NCI-H1105 treated with DMSO at 0.1 percent for 48 hours (cell line): Measurements from ENCODE around the gene GFRA3.
"Not testable (repeated sequence)": the region's sequence is repeated elsewhere in the genome, so short reads cannot be mapped to it uniquely, and the experiment has no call there.

Source experiments
- DNase-seq: peaks from one replicate; lab custom pipeline; 2025; lab: John Stamatoyannopoulos, UW

Gene GFRA3, protein sequence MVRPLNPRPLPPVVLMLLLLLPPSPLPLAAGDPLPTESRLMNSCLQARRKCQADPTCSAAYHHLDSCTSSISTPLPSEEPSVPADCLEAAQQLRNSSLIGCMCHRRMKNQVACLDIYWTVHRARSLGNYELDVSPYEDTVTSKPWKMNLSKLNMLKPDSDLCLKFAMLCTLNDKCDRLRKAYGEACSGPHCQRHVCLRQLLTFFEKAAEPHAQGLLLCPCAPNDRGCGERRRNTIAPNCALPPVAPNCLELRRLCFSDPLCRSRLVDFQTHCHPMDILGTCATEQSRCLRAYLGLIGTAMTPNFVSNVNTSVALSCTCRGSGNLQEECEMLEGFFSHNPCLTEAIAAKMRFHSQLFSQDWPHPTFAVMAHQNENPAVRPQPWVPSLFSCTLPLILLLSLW

DNA sequence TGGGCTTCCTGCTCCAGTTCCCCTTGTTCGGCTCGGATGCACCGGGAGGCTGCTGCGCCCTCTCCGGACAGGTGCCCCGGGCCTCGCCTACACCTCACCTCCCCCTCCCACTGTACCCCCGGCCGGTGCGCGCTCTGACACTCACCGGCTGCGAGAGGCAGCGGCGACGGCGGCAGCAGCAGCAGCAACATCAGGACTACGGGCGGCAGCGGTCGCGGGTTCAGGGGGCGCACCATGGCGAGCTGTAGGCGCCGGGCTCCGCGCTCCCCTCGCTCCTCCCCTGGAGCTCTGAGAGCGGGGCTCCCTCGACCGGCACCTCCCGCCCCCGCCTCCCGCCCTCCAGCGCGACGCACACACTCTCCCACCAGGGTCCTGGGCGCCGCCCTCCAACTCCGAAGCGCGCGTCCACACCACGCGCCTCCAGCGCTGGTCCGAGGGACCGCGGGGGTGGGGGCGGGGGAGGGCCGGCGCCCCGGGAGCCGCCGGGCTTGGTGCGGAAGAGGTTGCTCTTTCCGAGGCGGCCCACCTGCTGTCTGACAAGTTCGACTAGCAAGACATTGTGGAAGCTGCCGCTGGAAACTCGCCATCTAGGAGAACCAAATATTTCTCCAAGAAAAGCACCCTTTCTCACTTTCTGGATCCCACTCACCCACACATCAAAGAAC is at the start of gene GFRA3:
TSS of gene GFRA3 (minus strand) at position 433 of the 665 bp plus-strand sequence. CDS start at position 236, 197 bp downstream.
- DNase-seq: no peak

DNA sequence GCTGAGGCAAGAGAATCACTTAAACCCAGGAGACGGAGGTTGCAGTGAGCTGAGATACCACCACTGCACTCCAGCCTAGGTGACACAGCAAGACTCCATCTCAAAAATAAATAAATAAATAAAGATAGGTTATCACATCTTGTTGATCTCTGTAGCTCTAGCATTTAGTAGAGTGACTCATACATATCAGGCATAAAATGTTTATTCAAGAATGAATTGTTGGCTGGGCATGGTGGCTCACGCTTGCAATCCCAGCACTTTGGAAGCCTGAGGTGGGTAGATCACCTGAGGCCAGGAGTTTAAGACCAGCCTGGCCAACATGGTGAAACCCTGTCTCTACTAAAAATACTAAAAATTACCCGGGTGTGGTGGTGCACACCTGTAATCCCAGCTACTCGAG is 43.8 kb upstream of the GFRA3 start:
- DNase-seq: not testable (repeated sequence)

DNA sequence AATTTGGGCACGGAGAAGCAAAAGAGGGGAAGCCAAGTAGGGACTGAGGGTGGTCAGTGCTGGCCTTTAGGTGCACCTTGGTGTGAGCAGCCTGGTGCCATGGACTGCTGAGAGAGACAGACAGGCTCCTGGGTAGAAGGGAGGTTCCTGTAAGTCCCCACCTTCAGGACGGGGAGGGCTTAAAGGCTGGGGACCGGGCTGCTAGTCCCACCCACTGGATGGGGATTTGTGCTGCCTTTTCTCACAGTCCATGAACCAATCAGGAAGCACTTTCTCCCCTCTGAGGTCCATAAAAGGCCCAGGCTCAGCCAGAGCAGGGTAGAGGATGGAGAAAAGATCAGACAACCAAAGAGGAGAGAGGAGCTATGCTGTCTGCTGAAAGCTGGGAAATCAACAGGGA is 41.9 kb upstream of the GFRA3 start:
- no peak for DNase-seq

DNA sequence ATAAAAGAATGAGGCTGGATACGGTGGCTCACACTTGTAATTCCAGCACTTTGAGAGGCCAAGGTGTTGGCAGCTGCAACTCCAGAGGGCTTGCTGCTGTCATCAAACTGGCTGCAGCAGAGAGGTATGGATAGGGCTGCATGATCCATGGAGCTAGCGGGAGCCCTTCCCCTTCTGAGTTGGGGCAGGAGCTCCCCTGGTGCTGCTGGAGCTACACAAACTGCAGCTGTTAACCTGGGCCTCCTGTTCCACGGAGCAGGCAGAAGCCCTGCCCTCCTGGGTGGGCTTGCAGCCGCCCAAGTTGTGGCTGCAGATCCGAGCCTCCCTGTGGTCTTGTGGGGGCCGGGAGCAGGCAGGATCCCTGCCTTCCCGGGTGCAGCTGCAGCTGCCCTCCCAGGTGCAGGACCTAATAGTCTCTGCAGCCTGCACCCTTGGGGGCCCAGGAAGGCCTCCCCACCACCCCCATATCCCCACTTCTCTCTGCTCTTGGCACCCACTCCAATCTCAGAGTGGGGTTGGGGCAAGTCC is 41.4 kb upstream of the GFRA3 start:
- no peak for DNase-seq

DNA sequence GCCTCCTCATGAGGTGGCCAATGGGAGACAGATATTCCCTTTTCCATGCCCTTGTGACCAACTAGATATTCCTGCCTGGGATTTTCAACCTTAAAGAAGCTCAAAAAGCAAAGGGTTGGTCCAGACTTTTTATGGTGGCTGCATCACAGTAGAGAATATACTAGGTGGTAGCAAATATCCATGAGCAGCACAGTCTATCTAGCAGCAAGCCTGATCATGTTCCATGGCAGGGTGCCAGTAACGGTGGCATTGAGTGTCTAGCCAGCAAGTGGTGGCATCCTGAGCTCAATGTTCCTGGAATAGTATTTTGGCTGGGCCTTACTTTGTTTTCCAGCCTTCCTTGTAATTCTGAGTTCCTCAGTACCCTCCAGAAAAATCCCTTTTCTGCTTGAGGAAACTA is 31.4 kb upstream of the GFRA3 start:
- DNase-seq: peak; percentile 64

DNA sequence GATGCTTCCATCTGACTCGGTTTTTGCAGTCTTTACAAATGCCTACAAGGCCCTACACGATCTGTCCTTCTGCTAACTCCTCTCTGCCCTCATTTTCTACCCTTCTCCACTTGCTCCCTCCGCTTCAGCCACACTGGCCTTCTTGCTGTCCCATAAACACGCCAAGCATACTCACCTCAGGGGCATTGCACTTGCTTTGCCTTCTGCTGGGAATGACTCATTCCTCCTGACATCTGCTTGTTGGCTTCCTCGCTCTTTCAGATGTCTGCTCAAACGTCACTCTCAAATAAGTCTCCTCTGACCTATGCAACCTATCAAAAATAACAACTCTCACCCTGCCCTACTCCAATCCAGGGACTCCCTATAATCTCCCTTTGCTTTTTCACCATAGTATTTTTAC is 29.0 kb upstream of the GFRA3 start:
- no peak for DNase-seq

DNA sequence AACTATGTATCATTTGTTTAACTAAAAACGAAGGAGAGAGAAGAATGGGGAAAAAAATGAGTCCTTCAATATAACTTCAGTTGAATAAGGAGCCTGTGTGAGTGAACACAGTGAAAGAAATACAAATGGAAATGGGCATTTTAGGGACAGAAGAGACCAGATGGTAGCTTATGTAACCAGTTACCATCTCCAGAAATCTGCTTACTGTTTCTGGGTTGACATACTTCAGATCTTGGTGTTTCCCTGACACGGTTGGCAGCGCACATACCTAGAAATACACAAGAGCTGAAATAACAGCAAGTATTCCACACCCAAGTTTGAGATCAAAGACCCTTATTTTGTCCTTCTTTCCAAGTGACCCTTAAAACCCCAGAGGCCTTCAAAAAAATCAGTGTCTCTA is 14.9 kb upstream of the GFRA3 start:
- DNase-seq: no peak

DNA sequence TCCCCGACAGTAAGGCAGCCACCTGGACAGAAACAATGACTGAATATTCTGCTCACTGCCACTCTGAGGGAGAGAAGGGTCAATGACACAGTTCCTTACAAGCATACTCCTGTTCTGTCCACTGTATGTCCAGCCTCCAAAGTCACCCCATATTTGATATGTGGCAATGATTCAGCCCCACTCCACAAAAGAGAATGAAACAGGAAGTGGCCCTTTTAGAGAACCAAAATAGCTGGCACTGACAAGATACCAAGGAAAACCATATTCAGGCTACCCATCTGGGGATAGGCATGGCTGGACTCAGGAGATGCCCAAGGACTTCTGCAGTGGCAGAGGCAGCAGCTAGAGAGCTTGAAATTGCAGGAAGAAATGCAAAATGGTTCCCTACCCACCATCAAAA is 12.8 kb upstream of the GFRA3 start:
- DNase-seq: no peak

DNA sequence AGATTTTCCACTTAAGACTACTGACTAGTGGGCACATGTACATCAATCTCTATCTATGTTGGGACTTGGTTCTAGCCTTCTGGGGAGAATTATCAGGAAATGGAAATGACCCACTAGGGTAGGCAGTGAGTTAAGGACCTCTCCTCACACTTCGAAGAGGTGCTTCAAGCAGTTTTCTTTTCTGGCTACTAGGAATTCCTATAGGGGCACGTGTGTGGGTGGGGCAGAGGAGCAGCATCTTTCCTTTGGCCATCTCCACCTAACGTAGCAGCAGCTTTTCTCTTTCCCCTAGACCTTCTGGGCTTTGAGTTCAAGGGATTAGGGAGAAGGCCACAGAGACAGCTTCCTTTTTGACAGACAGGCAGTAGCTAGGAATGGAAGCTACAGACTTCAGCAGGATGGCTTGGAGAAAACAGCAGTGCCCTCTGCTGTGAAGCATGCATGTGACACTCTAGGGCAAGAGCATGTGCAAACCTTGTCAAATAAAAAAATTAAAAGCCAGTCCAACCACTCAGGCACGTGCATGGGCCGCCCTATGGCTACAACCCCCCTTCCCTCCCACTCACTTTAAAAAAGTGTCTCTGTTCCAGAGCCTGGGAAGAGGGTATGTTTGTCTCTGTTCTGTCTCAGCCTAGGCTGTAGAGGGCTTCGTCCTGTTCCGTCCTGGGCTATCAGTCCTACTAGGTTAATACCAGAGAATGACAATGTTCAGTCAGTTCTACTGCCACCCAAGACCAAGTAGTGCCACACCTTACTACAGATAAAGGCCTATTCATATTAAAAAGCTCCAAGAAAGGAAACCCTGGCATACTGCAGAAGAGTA is 8.7 kb upstream of the GFRA3 start:
- DNase-seq: peak; percentile 30

DNA sequence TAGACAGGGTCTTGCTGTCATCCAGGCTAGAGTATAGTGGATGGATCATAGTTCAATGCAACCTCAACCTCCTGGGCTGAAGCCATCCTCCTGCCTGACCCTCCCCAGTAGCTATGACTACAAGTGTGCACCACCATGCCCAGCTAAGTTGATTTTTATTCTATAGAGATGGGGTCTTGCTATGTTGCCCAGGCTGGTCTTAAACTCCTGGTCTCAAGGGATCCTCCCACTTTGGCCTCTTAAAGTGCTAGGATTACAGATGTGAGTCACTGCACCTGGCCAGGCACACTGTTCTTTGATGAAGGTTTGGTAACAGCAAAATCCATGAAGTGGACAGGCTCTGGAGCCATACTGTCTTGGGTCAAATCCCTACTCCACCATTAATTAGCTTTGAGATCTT is 6.5 kb upstream of the GFRA3 start:
- no peak for DNase-seq

DNA sequence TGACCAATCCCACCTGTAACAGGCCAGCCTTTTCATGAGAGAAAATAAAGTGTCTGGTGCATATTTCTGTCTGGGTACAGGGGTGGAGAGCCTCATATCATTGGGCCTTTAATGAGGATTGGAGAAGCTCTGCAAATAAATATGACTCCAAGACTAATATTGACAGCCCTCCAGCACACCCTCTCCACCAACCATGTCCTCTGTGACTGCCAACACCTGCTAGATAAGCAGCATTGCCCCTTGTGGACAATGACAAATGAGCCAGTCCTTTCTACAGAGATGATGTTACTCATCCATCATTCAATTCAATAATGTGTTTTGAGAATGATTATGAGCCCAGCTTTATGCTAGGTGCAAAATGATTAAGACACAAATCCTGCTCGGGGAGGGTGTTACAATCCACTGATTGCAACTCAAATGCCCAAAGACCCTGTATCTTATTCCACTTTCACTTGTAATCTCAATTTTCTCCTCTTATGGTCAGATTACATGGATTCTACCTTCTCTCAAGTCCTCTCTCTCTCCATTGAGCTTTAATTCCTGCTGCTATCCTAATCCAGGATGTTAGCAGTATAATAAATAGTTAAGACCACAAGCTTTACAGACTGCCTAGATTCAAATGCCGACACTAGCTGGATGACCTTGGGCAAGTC is 2.1 kb upstream of the GFRA3 start:
- DNase-seq: no peak

DNA sequence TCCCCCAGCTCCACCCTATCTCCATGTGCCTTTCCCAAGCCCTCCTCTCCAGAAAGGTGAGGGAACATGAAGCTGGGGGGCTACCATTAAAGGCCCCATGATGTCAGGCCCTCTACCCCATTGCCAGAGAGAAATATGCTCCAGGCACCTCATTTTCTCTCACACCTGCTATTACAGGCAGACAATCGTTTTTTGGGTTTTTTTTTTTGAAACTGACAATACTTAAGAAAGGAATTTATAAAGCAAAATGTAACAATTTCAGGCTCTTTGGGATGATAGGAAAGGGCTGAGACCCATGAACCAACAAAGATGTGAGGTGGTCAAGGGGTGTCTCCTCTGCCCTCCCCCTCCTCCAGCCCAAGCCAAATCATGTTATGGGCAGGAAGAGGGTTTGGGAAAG is 1.5 kb upstream of the GFRA3 start:
- no peak for DNase-seq

DNA sequence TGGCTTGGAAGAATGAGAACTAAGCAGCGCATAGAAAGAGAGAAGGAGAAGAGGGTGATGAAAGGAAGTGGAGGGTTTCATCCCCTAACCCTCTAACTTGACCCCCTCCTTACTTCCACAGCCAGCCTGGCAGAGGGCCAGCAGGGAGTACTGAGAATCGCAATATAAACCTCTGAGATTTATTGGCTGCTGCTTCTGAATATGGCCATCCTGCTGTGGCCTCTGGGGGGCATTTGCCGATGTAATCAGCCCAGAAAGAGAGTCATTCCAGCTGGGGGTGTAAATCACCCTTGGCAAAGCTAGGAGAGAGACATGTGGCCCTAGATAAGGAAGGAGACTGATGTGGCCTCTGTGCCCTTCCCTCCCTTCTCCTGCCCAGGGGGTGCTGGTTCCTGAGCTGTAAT is 960 bp upstream of the GFRA3 start:
- DNase-seq: no peak

DNA sequence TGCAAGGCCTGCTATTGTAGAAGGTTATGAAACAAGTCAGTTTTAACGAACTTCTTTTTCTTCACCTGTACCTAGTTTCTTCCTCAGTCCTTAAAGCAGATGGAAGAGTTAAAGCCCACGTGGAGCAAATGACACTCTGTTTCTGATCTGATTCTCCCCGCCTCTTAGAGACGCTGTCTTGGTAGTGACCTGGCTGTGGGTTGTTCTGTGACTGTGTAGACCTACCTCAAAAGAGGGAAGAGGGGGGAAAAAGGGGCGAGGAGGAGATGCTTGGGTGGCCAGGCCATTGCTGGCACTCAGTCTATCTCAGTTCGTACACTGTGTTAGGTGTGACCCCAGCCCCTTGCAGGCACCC is 610 bp downstream of the GFRA3 start:
- no peak for DNase-seq

DNA sequence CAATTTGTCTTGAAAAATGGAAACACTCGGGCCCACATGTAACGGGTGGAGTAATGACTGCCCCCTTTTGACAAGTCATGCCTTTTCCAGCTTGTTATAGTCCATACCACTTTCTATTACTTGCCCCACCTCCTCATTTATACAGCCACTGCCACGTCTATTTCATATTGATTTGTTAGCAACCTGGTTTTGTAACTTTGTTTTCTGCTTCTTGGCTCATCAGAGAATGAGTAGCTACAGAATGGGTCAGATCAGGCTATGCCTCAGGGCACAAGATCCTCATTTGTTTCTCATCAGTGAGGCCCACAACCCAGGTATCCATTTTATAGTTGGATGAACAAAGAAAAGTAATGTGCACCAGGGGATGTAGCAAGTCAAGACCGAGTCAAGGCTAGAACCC is 1.7 kb downstream of the GFRA3 start:
- no peak for DNase-seq

DNA sequence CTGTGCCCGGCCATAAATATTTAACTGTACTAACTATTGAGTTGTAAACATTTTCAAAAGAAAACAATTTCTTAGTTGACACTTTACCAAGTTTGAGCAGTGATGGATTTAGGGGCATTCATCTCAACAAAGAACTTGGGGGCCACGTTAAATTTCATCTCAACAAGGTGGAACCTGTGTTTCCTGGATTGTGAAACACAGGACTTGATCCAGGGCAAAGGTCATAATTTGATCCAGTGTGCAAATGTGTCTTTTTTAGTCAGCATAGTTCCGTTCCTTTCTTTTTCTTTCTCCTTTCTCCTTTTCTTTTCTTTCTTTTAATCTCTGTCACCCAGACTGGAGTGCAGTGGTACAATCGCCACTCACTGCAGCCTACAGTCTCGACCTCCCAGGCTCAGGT is 3.1 kb downstream of the GFRA3 start:
- DNase-seq: no peak

DNA sequence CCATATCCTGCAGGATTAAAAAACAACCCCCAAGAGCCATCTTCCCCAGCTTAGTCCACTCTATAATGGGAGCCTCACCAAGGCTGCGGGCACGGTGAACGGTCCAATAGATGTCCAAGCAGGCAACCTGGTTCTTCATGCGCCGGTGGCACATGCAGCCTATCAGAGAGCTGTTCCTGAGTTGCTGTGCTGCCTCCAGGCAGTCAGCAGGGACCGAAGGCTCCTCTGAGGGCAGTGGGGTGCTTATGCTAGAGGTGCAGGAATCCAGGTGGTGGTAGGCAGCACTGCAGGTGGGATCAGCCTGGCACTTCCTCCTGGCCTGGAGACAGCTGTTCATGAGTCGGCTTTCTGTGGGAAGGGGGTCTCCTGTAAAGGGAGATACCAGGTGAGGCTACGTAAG is 10.2 kb downstream of the GFRA3 start:
- DNase-seq: no peak

DNA sequence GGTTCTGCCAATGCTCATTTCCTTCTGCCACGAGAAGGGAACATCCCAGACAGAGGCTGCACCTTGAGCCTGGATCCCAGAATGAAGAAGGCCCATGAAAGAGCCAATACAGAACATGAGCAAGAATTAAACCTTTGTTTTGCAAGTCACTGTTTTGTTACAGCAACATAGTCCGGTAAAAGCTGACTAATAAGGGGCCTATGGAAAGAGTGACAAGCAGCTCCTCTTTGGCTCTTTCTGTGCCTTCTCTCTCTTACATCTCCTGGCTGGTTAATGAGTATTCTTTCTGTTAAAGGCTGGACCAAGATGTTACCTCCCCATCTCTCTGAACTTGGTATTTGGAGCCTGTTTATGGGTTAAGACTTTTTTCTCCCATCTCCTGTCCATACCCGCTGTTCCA is 10.8 kb downstream of the GFRA3 start:
- DNase-seq: no peak

DNA sequence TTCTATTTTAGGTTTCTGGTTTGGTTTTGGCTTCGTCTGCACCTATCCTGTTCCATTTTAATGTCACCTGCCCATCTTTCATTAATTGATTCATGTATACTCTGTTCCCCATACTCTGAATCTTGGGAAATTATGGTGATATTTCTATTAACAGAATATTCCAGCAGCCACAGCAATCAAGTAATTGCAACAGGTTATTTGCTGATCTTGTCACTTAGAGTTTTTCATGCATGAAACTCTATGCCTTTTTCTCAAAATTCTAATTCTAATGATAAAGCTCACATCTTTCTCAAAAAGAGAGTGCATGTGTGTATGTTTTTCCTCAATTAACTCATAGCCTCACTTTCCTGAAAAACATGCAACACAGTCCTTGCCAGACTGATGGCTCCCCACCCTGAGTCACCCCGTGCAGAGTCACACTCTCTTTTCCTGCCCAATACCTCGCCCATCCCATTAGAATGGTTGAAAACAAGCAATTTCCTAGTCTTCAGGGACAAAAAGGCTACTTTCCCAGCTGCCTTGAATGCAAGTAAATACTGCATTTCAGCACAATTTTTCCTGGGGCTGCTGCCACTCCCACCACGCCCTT is 15.6 kb downstream of the GFRA3 start:
- DNase-seq: no peak

DNA sequence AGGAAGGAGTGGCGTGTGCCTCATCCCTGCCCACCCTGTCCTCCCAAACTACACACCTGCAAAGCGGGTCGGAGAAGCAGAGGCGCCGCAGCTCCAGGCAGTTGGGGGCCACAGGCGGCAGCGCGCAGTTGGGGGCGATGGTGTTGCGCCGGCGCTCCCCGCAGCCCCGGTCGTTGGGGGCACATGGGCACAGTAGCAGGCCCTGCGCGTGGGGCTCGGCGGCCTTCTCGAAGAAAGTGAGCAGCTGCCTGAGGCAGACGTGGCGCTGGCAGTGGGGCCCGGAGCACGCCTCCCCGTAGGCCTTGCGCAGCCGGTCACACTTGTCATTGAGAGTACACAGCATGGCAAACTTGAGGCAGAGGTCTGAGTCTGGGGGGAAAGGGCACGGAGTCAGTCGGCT is 16.8 kb downstream of the GFRA3 start:
- DNase-seq: no peak

DNA sequence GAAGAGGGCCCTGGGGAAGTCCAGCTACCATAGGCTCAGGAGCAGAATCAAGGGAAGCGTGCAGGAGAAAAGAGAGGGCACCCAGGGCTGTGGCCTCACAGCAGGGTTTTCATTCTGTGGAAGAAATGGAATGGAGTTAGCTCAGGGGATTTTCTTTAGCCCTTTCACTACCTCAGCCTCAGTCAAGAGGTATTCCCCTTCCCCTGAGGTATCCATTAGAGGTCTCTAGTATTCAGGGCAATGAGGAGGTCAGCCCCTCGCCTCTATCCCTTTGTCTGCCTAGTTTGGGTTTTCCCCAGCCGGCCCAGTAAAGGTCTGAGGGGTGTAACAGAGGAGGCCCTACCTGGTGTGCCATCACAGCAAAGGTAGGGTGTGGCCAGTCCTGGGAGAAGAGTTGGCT is 21.5 kb downstream of the GFRA3 start:
- DNase-seq: no peak

DNA sequence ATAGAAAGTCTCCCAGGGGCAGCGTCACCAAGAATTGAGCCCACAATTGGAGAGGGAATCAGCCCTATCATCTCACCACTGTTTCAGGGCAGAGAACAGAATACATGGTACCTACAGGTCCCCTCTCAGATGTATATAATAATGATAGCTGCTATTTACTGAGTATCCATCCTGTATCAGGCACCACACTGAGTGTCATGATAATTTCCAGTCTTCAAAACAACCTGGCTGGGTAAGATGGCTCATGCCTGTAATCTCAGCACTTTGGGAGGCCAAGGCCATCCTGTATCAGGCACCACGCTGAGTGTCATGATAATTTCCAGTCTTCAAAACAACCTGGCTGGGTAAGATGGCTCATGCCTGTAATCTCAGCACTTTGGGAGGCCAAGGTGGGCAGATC is 26.6 kb downstream of the GFRA3 start:
- DNase-seq: not testable (repeated sequence)
